Fibroblast of upper back skin (primary cell): ENCODE measurements around the gene CXorf58.
"Not testable (repeated sequence)": the region's sequence is repeated elsewhere in the genome, so short reads cannot be mapped to it uniquely, and the experiment has no call there.

Experiments
- DNase-seq: peaks from one replicate; pipeline ENCODE4 v3.0.0-alpha.2; 2013

CXorf58 gene, protein sequence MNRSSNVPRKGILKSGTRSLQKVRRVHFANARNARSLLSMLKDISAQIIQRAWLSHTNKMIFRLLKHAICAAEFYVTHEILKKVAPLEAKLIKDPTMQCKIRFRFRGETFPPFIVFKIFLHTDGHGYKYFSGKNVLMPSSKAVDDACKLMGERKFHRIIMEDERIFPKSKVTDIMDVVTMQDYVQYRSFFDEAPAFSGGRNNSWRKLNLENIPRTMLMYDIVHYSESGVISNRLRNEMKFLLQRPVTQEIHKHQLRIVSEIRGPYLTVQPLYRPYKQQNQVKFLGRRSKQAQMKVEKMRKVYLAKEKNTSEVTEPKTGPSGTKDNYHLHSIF

DNA sequence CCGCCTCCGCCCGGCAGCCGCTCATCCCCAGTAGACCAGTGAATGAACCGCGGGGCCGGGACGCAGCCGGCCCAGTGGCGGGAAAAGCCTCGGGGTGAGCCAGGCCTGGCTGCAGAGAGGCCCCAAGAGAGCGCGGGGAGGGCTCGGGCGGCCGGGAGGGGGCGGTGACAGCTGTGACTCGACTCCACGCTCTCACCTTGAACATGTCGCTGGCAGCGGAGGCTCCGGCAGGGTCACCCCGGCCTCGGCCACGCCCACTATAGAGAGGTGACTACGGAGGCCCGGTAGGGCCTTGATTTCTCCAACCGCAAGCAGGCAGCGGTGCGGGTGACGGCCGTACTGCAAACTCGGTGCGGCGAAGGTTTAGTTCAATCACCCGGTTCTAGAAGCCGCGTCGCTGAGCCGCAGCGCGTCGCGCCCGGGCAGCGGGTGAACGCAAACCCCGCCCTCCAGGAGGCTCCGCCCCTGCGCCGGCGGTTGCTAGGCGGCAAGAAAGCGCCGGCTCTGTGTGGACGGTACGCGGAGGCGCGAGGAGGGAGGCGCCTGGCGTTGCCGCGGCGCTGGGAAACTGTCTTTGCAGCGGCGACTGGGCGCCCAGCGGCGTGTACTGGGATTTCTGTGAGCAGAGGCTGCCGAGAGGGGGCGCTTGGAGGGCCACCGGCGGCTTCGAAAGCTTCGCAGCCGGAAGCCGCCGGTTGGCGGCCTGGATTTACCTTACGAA, at the start of gene CXorf58, which contains the start of gene APOO:
Gene CXorf58, plus strand, starts transcription at position 509 of the 721 bp plus-strand sequence. CDS start 2,297 bp downstream, outside the sequence.
Gene APOO, minus strand, starts transcription at position 441 of the 721 bp plus-strand sequence. Its CDS starts 236 bp downstream, at position 205.
- peak; percentile 90 for DNase-seq

DNA sequence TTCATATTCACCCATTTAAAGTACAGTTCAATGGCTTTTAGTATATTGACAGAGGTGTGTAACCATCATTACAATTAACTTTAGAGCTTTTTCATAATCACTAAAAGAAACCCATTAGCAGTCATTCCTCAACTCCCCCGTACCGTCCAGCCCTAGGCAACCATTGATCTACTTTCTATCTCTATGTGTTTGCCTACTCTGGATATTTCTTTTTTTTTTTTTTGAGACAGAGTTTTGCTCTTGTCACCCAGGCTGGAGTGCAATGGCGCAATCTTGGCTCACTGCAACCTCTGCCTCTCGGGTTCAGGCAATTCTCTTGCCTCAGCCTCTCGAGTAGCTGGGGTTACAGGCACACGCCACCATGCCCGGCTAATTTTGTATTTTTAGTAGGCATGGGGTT, 48.6 kb upstream of the CXorf58 start:
- DNase-seq = not testable (repeated sequence)

DNA sequence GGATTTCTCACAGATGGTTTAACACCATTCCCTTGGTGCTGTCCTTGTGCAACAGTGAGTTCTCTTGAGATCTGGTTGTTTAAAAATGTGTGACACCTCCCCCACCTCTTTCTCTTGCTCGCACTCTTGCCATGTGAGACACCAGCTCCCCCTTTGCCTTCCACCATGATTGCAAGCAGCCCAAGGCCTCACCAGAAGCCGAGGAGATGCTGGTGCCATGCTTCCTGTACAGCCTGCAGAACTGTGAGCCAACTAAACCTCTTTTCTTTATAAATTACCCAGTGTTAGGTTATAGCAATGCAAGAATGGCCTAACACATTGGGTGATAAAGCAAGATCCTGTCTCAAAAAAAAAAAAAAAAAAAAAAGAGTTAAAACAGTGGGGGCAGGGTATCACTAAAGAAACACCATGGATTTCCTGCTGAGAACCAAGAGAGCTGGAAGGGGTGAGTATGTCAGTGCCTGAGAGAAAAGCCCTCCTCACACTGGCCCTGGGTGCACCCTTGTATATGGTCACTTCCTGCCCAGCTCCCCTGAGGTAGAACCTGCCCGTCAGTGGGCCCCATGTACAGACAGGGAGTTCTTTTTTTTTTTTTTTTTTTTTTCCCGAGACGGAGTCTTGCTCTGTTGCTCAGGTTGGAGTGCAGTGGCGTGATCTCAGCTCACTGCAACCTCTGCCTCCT, 46.5 kb upstream of the CXorf58 start:
- no peak for DNase-seq

DNA sequence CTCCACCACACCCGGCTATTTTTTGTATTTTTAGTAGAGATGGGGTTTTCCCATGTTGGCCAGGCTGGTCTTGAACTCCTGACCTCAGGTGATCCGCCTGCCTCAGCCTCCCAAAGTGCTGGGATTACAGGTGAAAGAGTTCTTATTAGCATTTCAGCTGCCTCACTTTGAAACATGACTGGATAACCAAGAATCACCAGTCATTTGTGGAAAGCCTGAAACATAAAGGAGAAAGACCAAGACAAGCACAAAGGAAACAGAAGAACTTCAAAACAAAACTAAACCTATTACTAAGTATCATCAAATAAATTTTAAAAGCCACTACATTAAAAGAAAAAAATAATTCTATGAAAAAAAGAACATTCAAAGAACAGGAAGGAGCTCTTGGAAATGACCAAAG, 45.9 kb upstream of the CXorf58 start:
- not testable (repeated sequence) for DNase-seq

DNA sequence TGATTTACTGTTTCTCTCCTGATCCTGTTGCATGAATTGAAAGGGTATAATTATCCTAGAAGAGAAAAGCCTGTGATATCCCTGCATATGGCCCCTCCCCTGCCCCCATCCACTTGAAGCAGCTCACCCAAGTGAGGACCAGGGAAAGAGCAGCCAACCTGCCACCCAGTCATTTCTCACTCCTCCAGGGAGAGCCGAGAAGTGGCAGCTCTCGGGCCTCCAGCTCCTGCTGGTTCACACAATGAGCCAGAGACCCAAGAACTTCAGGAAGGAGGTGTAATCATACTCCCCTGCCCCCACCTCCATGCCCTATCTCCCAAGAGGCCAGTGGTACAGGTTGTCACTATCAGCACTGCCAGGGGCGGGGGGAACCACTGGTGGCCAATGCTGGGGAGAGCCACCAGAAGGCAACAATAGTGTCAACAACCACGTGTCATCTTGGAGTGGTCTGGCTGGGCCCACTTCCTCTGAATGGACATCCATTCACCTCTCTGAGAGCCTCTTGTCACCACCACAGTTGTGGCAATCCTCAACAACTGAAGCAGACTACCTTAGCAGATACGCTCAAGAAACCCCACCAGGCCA, 43.0 kb upstream of the CXorf58 start:
- no peak for DNase-seq

DNA sequence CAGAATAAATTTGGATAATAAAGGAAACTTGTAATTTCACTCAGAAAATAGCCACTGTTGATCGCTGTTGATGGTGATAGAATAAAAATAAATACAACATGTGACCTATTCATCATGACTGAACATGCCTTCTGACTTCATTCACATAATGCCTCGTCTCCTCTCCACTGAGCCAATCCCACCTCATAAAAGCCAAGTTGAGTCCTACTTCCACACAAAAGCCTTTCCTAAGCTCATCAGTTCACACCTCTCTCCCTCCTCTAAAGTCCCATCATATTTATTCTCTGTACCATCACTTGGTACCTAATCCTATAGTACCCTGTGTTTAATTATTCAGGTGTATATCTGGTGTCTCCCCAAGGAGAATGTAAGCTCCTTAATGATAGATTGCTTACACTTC, 37.8 kb upstream of the CXorf58 start:
- no peak for DNase-seq

- DNase-seq = no peak
Observed at GRCh38 chrX:23871905-23872546, 35.8 kb upstream of the CXorf58 start.

GRCh38 chrX:23879380-23880090, 28.3 kb upstream of the CXorf58 start:
- DNase-seq = no peak

DNA sequence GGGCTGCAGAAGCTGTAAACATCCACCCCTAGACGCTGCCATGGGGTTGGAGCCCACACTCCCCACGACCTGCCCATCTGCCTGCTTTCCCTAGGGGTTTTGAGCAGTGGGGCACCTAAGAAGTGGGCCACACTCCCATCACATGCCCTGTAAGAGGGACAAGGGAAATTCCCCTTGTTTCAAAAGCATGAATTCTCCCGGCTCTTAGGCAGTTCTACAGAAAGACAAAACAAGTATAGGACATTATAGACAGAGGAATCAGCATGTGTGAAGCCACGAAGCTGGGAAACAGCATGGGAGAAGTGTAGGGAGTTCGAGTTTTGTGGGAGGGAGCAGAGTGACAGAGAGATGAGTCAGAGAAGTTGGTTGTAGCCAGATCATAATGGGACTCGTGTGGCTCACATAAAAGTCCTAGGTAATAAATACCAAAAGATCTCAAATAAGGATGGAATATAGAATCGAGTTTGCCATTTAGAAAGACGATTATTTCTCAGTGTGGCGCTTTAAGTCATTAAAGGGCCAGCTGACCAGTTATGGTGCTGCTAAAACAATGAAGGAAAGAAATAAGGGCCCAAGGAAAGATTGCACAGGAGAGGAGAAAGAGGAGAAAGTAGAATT, 24.0 kb upstream of the CXorf58 start:
- DNase-seq = peak; percentile 80

GRCh38 chrX:23884427-23885024, 23.3 kb upstream of the CXorf58 start:
- peak; percentile 73 for DNase-seq

DNA sequence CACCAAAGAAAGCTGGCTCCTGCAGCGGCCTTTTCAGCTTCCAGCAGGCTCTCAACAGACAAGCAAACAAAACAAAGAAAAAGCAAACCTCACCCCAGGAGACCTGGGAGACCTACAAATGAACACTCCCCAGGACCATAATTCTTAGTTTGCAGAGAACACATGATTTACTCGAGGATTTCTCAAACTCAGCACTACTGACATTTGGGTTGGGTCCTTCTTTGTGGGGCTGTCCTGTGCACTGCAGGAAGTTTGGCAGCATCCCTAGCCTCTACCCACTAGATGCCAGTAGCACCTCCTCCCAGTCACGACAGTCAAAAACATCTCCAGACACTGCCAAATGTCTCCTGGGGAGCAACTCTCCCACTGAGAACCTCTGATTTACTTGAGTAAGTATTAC, 22.0 kb upstream of the CXorf58 start:
- DNase-seq = peak; percentile 24

- DNase-seq = no peak
Observed at GRCh38 chrX:23887451-23887850, 20.4 kb upstream of the CXorf58 start.

DNA sequence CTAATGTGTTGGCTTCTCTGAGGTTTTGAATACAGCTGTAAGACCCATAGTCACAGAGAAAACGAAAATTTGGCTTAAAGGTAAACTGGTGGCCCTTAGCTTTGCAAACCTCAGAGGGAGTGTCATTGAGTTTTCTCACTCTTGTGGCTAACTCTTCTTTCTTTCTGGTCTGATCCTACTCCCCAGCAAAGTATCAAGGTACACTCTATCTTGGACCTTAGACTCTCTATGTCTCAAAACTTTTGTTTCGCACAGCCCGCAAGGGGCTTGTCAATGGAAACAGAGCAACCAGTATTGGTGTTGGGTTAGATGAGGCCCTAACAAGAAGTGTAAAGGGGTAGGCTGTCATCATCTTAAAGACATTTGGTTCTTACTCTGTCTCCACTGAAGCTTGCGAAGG, 19.9 kb upstream of the CXorf58 start:
- DNase-seq = no peak

DNA sequence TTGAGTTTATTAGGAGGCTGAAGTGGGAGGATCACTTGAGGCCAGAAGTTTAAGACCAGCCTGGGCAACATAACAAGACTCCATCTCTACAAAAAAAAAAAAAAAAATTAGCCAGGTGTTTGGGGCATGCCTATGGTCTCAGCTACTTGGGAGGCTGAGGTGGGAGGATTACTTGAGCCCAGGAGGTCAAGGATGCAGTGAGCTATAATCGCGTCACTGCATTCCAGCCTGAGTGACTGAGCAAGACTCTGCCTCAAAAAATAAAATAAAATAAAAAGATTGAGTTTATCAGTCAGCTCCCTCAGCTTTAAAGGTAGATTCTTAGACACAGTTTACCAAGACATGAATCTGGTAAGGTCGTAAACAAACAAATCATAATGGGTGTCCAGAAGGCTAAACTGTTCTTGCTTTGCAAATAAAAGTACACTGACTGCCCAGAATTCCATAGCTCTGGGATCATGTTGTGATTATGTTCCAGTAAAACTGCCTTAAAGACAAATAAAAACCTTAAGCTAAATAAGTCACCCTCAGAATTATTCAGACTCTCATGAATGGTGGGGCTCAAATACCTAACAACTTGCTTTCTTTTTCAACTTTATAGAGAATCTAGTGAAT, 18.8 kb upstream of the CXorf58 start:
- DNase-seq = no peak

DNA sequence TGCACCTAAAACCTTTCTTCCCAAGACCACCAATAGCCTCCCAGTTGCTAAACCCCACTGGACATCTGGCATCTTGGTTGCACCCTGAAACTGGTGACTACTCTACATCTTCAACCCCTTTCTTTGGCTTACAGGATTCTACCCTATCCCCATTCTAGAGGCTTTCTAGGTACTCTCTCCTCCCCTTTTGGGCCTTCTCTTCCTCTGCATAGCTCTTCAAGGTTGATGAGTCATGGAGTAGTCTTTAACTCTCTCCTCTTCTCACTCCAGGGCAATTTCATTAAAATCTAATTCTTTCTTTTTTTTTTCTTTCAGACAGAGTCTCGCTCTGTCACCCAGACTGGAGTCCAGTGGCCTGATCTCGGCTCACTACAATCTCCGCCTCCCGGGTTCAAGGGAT, 16.9 kb upstream of the CXorf58 start:
- DNase-seq = no peak

GRCh38 chrX:23894993-23895392, 12.8 kb upstream of the CXorf58 start:
- not testable (repeated sequence) for DNase-seq

DNA sequence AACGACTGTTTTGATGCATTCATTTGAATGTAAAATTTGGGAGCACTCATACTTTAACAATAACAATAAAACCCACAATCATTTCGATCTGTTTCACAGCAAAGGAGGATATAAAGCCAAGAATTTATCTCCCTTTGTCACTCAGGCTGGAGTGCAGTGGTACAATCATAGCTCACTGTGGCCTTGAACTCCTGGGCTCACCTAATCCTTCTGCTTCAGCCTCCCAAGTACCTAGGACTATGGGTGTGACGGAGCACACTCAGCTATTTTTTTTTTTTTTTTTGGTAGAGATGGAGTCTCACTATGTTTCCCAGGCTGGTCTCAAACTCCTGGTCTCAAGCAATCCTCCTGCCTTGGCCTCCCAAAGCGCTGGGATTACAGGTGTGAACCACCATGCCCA, 11.3 kb upstream of the CXorf58 start:
- not testable (repeated sequence) for DNase-seq

DNA sequence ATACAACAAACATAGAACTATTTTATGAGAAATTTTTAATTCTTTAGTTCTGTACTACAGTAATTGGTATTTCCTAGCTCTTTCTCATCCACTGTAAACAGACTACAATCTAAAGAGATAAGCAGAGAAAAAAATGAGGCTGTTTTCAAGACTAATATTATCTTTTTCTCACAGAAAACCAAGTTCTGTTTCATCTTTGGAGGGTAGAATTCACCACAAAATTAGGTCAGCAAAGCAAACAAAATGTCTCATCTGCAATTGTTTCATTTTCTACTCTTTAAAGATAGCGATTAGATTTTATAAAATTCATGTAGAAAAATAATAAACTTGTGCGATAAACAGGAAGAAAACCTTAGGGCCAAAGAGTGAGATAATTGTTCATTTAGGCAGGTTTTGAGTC, 10.8 kb upstream of the CXorf58 start:
- no peak for DNase-seq

- DNase-seq = peak; percentile 14
Observed at GRCh38 chrX:23898412-23898959, 9.3 kb upstream of the CXorf58 start.

DNA sequence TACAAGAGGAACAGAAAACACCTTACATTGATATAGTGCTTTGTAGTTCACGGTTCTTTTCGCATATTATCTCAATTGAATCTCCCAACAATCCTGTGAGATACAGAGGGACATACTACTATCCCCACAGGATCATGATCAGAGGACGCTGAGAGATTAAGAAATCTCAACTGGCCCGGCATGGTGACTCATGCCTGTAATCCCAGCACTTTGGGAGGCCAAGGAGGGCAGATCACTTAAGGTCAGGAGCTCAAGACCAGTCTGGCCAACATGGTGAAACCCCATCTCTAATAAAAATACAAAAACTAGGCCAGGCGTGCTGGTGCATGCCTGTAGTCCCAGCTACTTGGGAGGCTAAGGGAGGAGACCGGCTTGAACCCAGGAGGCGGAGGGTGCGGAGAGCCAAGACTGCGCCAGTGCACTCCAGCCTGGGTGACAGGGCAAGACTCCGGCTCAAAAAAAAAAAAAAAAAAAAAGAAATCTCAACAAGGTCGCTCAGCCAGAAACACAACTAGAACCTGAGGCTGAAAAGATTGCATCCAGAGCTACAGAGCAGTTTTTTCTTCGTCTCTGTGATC, 7.5 kb upstream of the CXorf58 start:
- no peak for DNase-seq
